HEK293 (cell line): Measurements from ENCODE around the gene CIB4.

Experiments
- BCL11A ChIP-seq: fragments of 450-650 bp; formaldehyde crosslinking; IDR thresholded peaks from 2 replicates; pipeline ENCODE4 v1.5.1; 2016; ENCODE audit warnings: low read depth, missing biosample characterization, missing genetic modification characterization
- BCL11B ChIP-seq: fragments of 450-650 bp; formaldehyde crosslinking; IDR thresholded peaks from 2 replicates; pipeline ENCODE4 v1.5.1; 2016; ENCODE audit warnings: low read depth, missing biosample characterization, missing genetic modification characterization
- CTCF ChIP-seq: fragments of 450-650 bp; formaldehyde crosslinking; IDR thresholded peaks from 2 replicates; pipeline ENCODE4 v1.5.1; 2016; ENCODE audit warnings: missing biosample characterization, missing genetic modification characterization
- ELK4 ChIP-seq: IDR thresholded peaks from 2 replicates; pipeline ENCODE4 v1.6.1; 2011; ENCODE audit warnings: mild to moderate bottlenecking, low read depth, low read length, borderline replicate concordance
- HOXA7 ChIP-seq: sonication (generic); formaldehyde crosslinking; IDR thresholded peaks from 2 replicates; pipeline ENCODE4 v1.8.1; 2022; ENCODE audit warnings: missing genetic modification reagents, borderline replicate concordance
- MEIS1 ChIP-seq: sonication (generic); formaldehyde crosslinking; IDR thresholded peaks from 2 replicates; pipeline ENCODE4 v1.8.1; 2022; ENCODE audit warnings: missing genetic modification reagents, mild to moderate bottlenecking, borderline replicate concordance
- SP2 ChIP-seq: fragments of 450-650 bp; formaldehyde crosslinking; IDR thresholded peaks from 2 replicates; pipeline ENCODE4 v1.5.1; 2016; ENCODE audit warnings: missing biosample characterization, missing genetic modification characterization
- ZNF10 ChIP-seq: fragments of 450-650 bp; formaldehyde crosslinking; IDR thresholded peaks from 2 replicates; pipeline ENCODE4 v1.5.1; 2017; ENCODE audit warnings: missing biosample characterization, missing genetic modification characterization
- ZNF19 ChIP-seq: fragments of 450-650 bp; formaldehyde crosslinking; IDR thresholded peaks from 2 replicates; pipeline ENCODE4; 2016; ENCODE audit warnings: missing biosample characterization, missing genetic modification characterization, low read depth
- ZNF2 ChIP-seq: fragments of 450-650 bp; formaldehyde crosslinking; IDR thresholded peaks from 2 replicates; pipeline ENCODE4 v1.5.1; 2016; ENCODE audit warnings: missing biosample characterization, missing genetic modification characterization
- ZNF223 ChIP-seq: fragments of 450-650 bp; formaldehyde crosslinking; IDR thresholded peaks from 2 replicates; pipeline ENCODE4 v1.5.1; 2016; ENCODE audit warnings: missing biosample characterization, missing genetic modification characterization
- ZNF600 ChIP-seq: fragments of 450-650 bp; formaldehyde crosslinking; IDR thresholded peaks from 2 replicates; pipeline ENCODE4 v1.5.1; 2016; ENCODE audit warnings: missing biosample characterization, missing genetic modification characterization
- ZNF639 ChIP-seq: fragments of 450-650 bp; formaldehyde crosslinking; IDR thresholded peaks from 2 replicates; pipeline ENCODE4 v1.5.1; 2016; ENCODE audit warnings: missing biosample characterization, missing genetic modification characterization

- TF ChIP-seq ZNF10 (no peak), CTCF (tag by site-specific recombination) (peak; percentile 65), ZNF19 (no peak), MEIS1 (CRISPR knock-in tag) (no peak), ZNF223 (no peak), BCL11A (tag by site-specific recombination) (no peak), SP2 (tag by site-specific recombination) (no peak), ELK4 (no peak), HOXA7 (CRISPR knock-in tag) (no peak), BCL11B (tag by site-specific recombination) (no peak), ZNF2 (tag by site-specific recombination) (peak; percentile 61; the same call in 1 of the 2 replicates), ZNF600 (no peak), ZNF639 (tag by site-specific recombination) (no peak)
Observed at GRCh38 chr2:26605195-26605998, 35.8 kb downstream of the CIB4 start.
